Right lobe of liver (tissue), 6 donors: ENCODE data around the gene CCDC102A. TPM values are rescaled to one million over a fixed set of nuclear protein-coding genes. Genes with fewer than 3 reads are reported as not detected.

ENCODE experiments used
- ATAC-seq, 4 donors: fragments of 200-7000 bp; cut with Tn5 transposase; one replicate each; pipeline ENCODE4 v1.9.1; 2020; ENCODE audit warnings: mild to moderate bottlenecking in 4 of 4, moderate library complexity in 4 of 4
- DNase-seq, 3 donors: peaks; one replicate each; pipeline ENCODE4 v3.0.0-alpha.2; 2020
- H3K27ac ChIP-seq, 3 donors: fragments of 200-600 bp; one replicate each; pipeline ENCODE4 v1.8.0; 2022
- H3K27me3 ChIP-seq, 2 donors: fragments of 200-600 bp; one replicate each; pipeline ENCODE4 v1.8.0; 2022
- H3K36me3 ChIP-seq, 4 donors: fragments of 200-600 bp; sonication (generic) in 1 of 4; one replicate each; pipeline versions ENCODE4 v1.5.1 to v1.8.0; 2017 to 2022; ENCODE audit warnings: control low read depth in 1 of 4
- H3K4me1 ChIP-seq, 4 donors: fragments of 200-600 bp; sonication (generic) in 1 of 4; one replicate each; pipeline versions ENCODE4 v1.5.1 to v1.8.0; 2017 to 2022; ENCODE audit warnings: control low read depth in 1 of 4
- H3K4me3 ChIP-seq, 3 donors: fragments of 200-600 bp; one replicate each; pipeline ENCODE4 v1.8.0; 2022
- H3K9me3 ChIP-seq, 4 donors: fragments of 200-600 bp; sonication (generic) in 1 of 4; one replicate each; pipeline versions ENCODE4 v1.5.1 to v1.8.0; 2017 to 2022; ENCODE audit warnings: control low read depth in 1 of 4
- CTCF ChIP-seq, 4 donors: fragments of 200-600 bp in 3 of 4; fragments of 450-650 bp in 1 of 4; IDR thresholded peaks; one replicate each; pipeline versions ENCODE4 v1.5.1 to v1.8.0; 2016 to 2022; ENCODE audit warnings: antibody characterized with exemption in 4 of 4, mild to moderate bottlenecking in 2 of 4
- POLR2A ChIP-seq: fragments of 450-650 bp; IDR thresholded peaks from one replicate; pipeline ENCODE4 v1.6.1; 2017; ENCODE audit warnings: antibody characterized with exemption, mild to moderate bottlenecking
- WGBS: methylation state at CpG from one replicate; pipeline ENCODE4 v1.1.6; 2018; ENCODE audit warnings: low coverage, low lambda C conversion rate; ENCODE audit not compliant: insufficient coverage; ENCODE audit errors: missing lambda C conversion rate; 5-methylcytosine and 5-hydroxymethylcytosine counted together
- intact Hi-C, 2 donors: fragments of 100-400 bp; cut with DNase I; formaldehyde crosslinking; loops; one replicate each; pipeline versions ENCODE4 v1.11.2 to v1.14.1; 2022
- total RNA-seq, 6 experiments: library from RNA; depleted of rRNA in 2 of 6; stranded (reverse); fragments of >200 nt in 2 of 6; fragmentation: NEBNext Ultra II Directional in 3 of 6; extraction: Animal tissue kit (Norgen Biotek cat#: 25700) in 3 of 6; gene quantifications; one replicate each; pipeline versions ENCODE4 v1.1.0 to v1.2.4, GENCODE V29; 2016 to 2023
- donor health status: DM: no; HTN: yes; CAD: no.
- donor health status: DM: no; HTN: no; CAD: no.
- donor health status: DM: no; HTN: no; CAD: no.
- donor health status: DM: no; HTN: yes; CAD: no.
- donor health status: DM: no; HTN: yes; CAD: no.

The CCDC102A gene
- total RNA-seq, 6 experiments from 2014 or later = 0.97 to 1.9 (median 1.2) TPM

DNA sequence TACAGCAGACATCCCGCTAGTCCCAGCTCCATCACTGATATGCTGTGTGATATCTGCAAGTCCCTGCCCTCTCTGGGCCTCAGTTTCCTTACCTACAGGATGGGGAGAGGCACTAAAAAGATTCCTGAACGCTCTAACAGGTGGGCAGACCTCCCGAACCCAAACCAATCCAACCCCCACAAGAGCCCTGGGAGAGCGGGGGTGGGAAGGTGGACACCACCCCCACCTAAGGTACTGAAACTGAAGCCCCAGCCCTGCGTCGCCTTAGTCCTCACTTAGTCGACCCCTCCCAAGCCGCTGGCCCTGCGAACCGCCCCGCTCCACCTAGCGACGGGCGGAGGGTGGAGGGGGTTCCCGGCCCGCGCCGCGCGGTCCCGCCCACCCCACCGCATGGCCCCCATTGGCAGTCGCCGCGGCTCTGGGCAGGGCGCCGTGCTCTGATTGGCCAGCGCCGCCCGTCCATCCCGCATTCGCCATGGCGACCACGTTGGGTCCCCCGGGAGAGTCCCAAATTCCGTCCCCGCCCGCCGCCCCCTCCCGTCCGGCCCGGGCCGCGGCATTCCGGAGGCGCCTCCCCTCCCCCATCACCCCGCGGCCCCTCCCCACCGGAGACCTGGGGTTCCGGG lies 578 bp downstream of the CCDC102A start:
- H3K9me3 ChIP-seq = no peaks in the 10 kb centered on the region
- DNase-seq (peak; percentile 91 to 94 (median 94)), ATAC-seq (peak; percentile 94 to 96 (median 94))
- peak overlapping the region; percentile 52 to 87 (median 82) for H3K27ac ChIP-seq
- WGBS = 2% methylated on average over 8 of the region's 50 CpGs
- H3K4me1 ChIP-seq = no peaks in the 10 kb centered on the region
- intact Hi-C loops = no loop called here
- H3K36me3 ChIP-seq = no peaks in the 10 kb centered on the region
- peak overlapping the region; percentile 80 to 89 (median 86) for H3K4me3 ChIP-seq
- peak in 3 of 4 donors; percentile 8 to 25 (median 16) for TF ChIP-seq CTCF (IDR thresholded peaks at IDR 0.05)
- TF ChIP-seq POLR2A = no peak
- no peaks in the 10 kb centered on the region for H3K27me3 ChIP-seq

DNA sequence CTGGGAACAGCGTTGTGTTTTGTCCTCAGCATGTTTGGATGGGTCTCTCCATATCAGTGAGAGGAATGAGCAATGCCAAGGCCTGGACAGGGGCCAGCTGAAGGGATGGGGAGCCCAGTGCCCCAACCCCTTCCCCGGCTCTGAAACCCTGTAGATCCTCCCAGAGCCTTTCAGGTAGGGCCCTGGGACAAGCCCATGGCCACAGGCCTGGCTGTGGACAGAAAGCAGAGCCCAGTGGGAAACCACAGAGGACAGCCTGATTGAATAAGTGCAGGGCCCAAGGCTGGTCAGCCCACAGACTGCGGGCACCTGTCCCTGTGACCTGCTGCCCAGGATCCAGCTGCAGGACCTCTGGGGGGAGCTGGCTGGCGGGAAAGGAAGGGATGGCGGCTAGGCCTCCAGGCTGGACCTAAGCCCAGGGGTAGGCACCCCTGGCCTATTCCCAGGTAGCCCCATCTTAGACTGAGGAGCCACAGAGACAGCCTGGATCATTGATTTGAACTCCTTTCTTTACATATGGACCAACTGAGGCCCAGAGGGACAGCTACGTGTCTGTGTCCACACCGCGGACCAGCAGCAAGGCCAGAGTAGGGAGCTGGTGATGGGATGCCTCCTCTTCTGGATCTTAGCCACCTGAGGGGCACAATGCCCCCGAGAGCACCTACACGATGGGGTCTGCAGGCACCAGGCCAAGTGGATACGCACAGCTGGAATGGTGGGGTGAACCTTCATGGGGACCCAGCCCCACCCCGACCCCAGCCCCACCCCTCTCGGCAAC lies 1.3 kb downstream of the CCDC102A start:
- Histone ChIP-seq H3K9me3 (no peaks in the 10 kb centered on the region), H3K4me1 (no peaks in the 10 kb centered on the region), H3K4me3 (peak overlapping the region in 2 of 3 donors; percentile 80 to 89), H3K36me3 (no peaks in the 10 kb centered on the region), H3K27me3 (no peaks in the 10 kb centered on the region), H3K27ac (no peak overlapping the region)
- intact Hi-C loops = no loop called here
- DNase-seq (peak in 2 of 3 donors; percentile 55 to 56), ATAC-seq (no peak)
- 50% methylated on average over 1 of the region's 13 CpGs for WGBS
- TF ChIP-seq POLR2A (no peak), CTCF (IDR thresholded peaks at IDR 0.05) (no peak)

DNA sequence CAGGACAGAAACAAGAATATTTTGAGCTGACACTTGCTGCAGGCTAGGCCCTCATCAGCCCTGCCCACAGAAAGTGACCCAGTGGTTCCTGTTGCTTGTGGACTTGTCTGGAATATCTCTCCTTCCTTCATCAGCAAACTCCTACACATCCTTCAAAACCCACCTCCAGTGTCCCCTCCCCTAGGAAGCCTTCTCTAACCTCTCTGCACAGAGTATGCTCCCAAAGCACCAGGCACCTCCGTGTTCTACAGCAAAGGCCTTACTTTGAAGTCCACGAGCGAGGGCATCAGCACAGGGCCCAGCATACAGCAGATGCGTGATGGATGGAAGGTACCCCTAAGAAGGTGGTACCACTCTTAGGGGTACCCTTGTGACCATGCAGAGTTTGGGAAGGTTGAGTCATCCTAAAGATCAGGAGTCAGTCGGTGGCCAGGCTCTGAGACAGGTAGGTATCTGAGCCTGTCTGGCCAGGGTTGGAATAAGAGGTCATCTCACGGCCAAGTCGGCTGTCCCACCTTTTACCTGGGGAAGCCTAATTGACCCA lies 2.0 kb downstream of the CCDC102A start:
- 93% methylated on average over 3 of the region's 7 CpGs for WGBS
- peak in 1 of 3 donors; percentile 27 for DNase-seq
- no peak overlapping the region for H3K27ac ChIP-seq
- no peaks in the 10 kb centered on the region for H3K9me3 ChIP-seq
- ATAC-seq = no peak
- H3K27me3 ChIP-seq = no peaks in the 10 kb centered on the region
- intact Hi-C loops = no loop called here
- H3K36me3 ChIP-seq = no peaks in the 10 kb centered on the region
- H3K4me1 ChIP-seq = no peaks in the 10 kb centered on the region
- TF ChIP-seq CTCF (IDR thresholded peaks at IDR 0.05) = no peak
- TF ChIP-seq POLR2A = no peak
- no peak overlapping the region for H3K4me3 ChIP-seq

DNA sequence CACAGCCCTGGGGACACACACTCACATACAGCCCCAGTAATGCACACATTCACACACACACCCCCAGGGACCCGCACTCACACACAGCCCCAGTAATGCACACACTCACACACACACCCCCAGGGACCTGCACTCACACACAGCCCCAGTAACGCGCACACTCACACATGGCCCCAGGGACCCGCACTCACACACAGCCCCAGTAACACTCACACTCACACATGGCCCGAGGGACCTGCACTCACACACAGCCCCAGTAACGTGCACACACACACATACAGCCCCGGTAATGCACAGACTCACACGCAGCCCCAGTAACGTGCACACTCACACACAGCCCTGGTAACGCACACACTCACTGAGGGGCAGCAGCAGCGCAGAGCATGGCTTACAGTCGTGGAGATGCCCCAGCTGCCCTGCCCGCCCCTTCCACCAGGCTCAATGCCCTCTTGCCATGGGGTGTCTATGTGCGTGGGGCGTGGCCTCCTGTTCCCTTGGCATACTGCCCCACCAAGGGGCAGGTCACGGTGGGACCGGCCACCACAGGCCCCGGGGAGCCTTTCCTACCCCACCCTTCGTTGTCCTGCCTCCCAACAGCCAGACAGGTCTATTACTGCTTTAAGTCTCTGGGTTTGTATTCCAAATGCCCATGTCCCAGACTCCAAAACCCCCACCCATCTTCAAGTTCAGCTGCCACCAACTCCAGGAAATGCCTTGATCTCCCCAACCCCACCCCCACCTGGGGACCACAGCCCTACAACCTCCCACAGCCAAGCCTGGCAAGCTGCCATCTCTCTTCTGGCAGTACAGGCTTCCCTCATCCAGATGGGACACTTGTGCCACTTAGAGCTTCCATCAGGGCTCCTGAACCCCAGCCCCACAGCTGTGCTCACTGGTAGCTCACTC lies 2.7 kb downstream of the CCDC102A start:
- Histone ChIP-seq H3K27me3 (no peaks in the 10 kb centered on the region), H3K9me3 (no peaks in the 10 kb centered on the region), H3K36me3 (no peaks in the 10 kb centered on the region), H3K4me3 (no peak overlapping the region), H3K27ac (no peak overlapping the region), H3K4me1 (no peaks in the 10 kb centered on the region)
- DNase-seq (peak in 2 of 3 donors; percentile 49 to 54), ATAC-seq (no peak)
- TF ChIP-seq CTCF (IDR thresholded peaks at IDR 0.05) (no peak), POLR2A (no peak)
- intact Hi-C loops = no loop called here
- WGBS = 62% methylated on average over 14 of the region's 19 CpGs
